ENCODE measurements around the gene DOCK9. TPM values are rescaled to one million over a fixed set of nuclear protein-coding genes. Genes with fewer than 3 reads are reported as not detected.

Gene DOCK9
- total and polyA plus RNA-seq, 2 donors (not counting 1 experiment from before 2014, with no cell fraction given) = 18.5 to 28.0 TPM

DNA sequence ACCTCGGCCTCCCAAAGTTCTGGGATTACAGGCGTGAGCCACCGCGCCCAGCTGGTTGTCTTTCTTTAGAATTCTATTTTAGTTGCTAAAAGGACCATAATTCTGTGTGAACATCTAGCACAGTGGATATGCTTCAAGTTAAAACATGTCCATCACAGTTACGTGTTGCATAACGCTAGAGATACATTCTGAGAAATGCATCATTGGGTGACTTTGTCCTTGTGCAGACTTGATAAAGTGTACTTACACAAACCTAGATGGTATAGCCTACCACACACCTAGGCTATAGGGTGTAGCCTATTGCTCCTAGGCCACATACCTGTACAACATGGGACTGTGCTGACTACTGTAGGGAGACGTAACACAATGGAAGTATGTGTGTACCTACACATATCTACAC lies 35.4 kb downstream of the DOCK9 start:
- Mint-ChIP-seq H3K4me3 (no peak overlapping the region), H3K27me3 (no peaks in the 10 kb centered on the region), H3K27ac (no peak overlapping the region), H3K9me3 (ENCODE audit: insufficient read depth) (no peaks in the 10 kb centered on the region), H3K4me1 (no peaks in the 10 kb centered on the region)
- Histone ChIP-seq H3K27ac (ENCODE audit: low read length in 2 of 2) (no peak overlapping the region), H3K9ac (ENCODE audit: low read length) (no peak overlapping the region), H3K4me1 (ENCODE audit: control insufficient read depth in 2 of 2, insufficient read depth in 2 of 2, low read length in 2 of 2) (no peaks in the 10 kb centered on the region), H3K9me3 (ENCODE audit: control extremely low read depth in 1 of 3, control insufficient read depth in 2 of 3, insufficient read depth in 1 of 3, low read length in 2 of 3) (no peaks in the 10 kb centered on the region), H3K4me3 (ENCODE audit: control extremely low read depth in 1 of 5, extremely low read depth in 1 of 5, insufficient read depth in 1 of 5, low read depth in 2 of 5, low read length in 4 of 5) (no peak overlapping the region), H4K20me1 (ENCODE audit: control insufficient read depth, insufficient read depth, low read length, poor library complexity, severe bottlenecking) (no peaks in the 10 kb centered on the region), H2AFZ (ENCODE audit: insufficient read depth, low read depth, low read length, poor library complexity, severe bottlenecking) (no peak overlapping the region), H3K4me2 (replicated peaks; ENCODE audit: low read depth, low read length, poor library complexity, severe bottlenecking) (no peak overlapping the region), H3K27me3 (replicated peaks in 1 of 4; ENCODE audit: control extremely low read depth in 1 of 4, control insufficient read depth in 3 of 4, insufficient read depth in 4 of 4, low read length in 3 of 4) (no peaks in the 10 kb centered on the region), H3K36me3 (replicated peaks in 1 of 2; ENCODE audit: control extremely low read depth in 1 of 2, control insufficient read depth in 1 of 2, extremely low read depth in 1 of 2, insufficient read depth in 2 of 2, low read length in 1 of 2) (no peaks in the 10 kb centered on the region), H3K79me2 (ENCODE audit: control insufficient read depth, insufficient read depth, low read length) (no peaks in the 10 kb centered on the region)
- WGBS (ENCODE audit: insufficient coverage) = 100% methylated on average over 5 of the region's 7 CpGs
- CTCF ChIA-PET = no interaction called here
- ATAC-seq (ENCODE audit: low read depth) (no peak), DNase-seq (no peak)
- intact Hi-C loops (cut with micrococcal nuclease) = no loop called here
- POLR2A ChIA-PET = no interaction called here
- TF ChIP-seq, protein P1, sequence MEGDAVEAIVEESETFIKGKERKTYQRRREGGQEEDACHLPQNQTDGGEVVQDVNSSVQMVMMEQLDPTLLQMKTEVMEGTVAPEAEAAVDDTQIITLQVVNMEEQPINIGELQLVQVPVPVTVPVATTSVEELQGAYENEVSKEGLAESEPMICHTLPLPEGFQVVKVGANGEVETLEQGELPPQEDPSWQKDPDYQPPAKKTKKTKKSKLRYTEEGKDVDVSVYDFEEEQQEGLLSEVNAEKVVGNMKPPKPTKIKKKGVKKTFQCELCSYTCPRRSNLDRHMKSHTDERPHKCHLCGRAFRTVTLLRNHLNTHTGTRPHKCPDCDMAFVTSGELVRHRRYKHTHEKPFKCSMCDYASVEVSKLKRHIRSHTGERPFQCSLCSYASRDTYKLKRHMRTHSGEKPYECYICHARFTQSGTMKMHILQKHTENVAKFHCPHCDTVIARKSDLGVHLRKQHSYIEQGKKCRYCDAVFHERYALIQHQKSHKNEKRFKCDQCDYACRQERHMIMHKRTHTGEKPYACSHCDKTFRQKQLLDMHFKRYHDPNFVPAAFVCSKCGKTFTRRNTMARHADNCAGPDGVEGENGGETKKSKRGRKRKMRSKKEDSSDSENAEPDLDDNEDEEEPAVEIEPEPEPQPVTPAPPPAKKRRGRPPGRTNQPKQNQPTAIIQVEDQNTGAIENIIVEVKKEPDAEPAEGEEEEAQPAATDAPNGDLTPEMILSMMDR (IDR thresholded peaks at IDR 0.05) = no peak
- no peak for TF ChIP-seq EZH2 (IDR thresholded peaks at IDR 0.05; ENCODE audit: borderline replicate concordance, insufficient read depth, low read depth, low read length, poor library complexity, severe bottlenecking)

DNA sequence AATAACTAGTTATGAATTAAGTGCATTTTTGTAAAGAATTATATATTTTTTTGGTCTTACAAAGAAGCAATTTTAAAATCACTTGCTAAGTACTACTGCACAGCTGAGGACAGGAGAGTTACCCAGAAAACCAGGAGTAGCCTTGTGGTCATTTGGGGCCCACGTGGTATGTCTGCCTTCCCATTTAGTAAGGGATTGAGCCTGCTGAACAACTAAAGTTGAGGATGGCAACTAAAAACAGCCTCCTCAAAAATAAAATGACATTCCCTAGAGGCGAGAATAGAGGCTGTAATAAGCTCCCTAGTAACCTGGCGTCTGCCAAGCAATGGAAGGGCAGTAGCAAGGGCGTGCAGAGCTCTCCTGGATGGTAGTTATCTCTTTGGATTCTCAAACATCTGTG lies 36.3 kb downstream of the DOCK9 start:
- no peak for DNase-seq
- no peaks in the 10 kb centered on the region for H3K9me3 Mint-ChIP-seq (ENCODE audit: insufficient read depth)
- POLR2A ChIA-PET = no interaction called here
- WGBS (ENCODE audit: insufficient coverage) = 90% methylated on average over 2 of the region's 4 CpGs
- no peaks in the 10 kb centered on the region for H3K27me3 Mint-ChIP-seq
- no peak overlapping the region for H2AFZ ChIP-seq (ENCODE audit: insufficient read depth, low read depth, low read length, poor library complexity, severe bottlenecking)
- intact Hi-C loops (cut with micrococcal nuclease) = no loop called here
- H3K4me2 ChIP-seq (replicated peaks; ENCODE audit: low read depth, low read length, poor library complexity, severe bottlenecking) = no peak overlapping the region
- no peaks in the 10 kb centered on the region for H3K36me3 ChIP-seq (replicated peaks in 1 of 2; ENCODE audit: control extremely low read depth in 1 of 2, control insufficient read depth in 1 of 2, extremely low read depth in 1 of 2, insufficient read depth in 2 of 2, low read length in 1 of 2)
- no peak overlapping the region for H3K27ac Mint-ChIP-seq
- no peak overlapping the region for H3K4me3 ChIP-seq (ENCODE audit: control extremely low read depth in 1 of 5, extremely low read depth in 1 of 5, insufficient read depth in 1 of 5, low read depth in 2 of 5, low read length in 4 of 5)
- H3K27ac ChIP-seq (ENCODE audit: low read length in 2 of 2) = no peak overlapping the region
- CTCF ChIA-PET = no interaction called here
- no peak for TF ChIP-seq EZH2 (IDR thresholded peaks at IDR 0.05; ENCODE audit: borderline replicate concordance, insufficient read depth, low read depth, low read length, poor library complexity, severe bottlenecking)
- TF ChIP-seq, protein P1 (IDR thresholded peaks at IDR 0.05) = no peak
- no peaks in the 10 kb centered on the region for H3K79me2 ChIP-seq (ENCODE audit: control insufficient read depth, insufficient read depth, low read length)
- no peaks in the 10 kb centered on the region for H3K9me3 ChIP-seq (ENCODE audit: control extremely low read depth in 1 of 3, control insufficient read depth in 2 of 3, insufficient read depth in 1 of 3, low read length in 2 of 3)
- no peaks in the 10 kb centered on the region for H4K20me1 ChIP-seq (ENCODE audit: control insufficient read depth, insufficient read depth, low read length, poor library complexity, severe bottlenecking)
- H3K9ac ChIP-seq (ENCODE audit: low read length) = no peak overlapping the region
- ATAC-seq (ENCODE audit: low read depth) = no peak
- no peaks in the 10 kb centered on the region for H3K4me1 Mint-ChIP-seq
- H3K4me3 Mint-ChIP-seq = no peak overlapping the region
- H3K27me3 ChIP-seq (replicated peaks in 1 of 4; ENCODE audit: control extremely low read depth in 1 of 4, control insufficient read depth in 3 of 4, insufficient read depth in 4 of 4, low read length in 3 of 4) = no peaks in the 10 kb centered on the region
- H3K4me1 ChIP-seq (ENCODE audit: control insufficient read depth in 2 of 2, insufficient read depth in 2 of 2, low read length in 2 of 2) = no peaks in the 10 kb centered on the region
